HG03460 (cell line): ENCODE measurements around the gene PRSS53.
A peak's percentile ranks its signal among the peaks of the same experiment; 100 is the strongest.

ENCODE experiments used
- ATAC-seq: cut with Tn5 transposase; IDR thresholded peaks from one replicate; pipeline ENCODE4 v1.9.1; 2021; ENCODE audit not compliant: unreplicated experiment

Gene PRSS53

GRCh38 chr16:31055613-31056012 is 33.1 kb downstream of the PRSS53 start:
- no peak for ATAC-seq

- ATAC-seq, result no peak
Observed at GRCh38 chr16:31052114-31052513, 36.6 kb downstream of the PRSS53 start.

- no peak for ATAC-seq
Observed at GRCh38 chr16:31050280-31051030, 38.3 kb downstream of the PRSS53 start.

- ATAC-seq, result no peak
Observed at GRCh38 chr16:31043898-31044481, 44.8 kb downstream of the PRSS53 start.

GRCh38 chr16:31043352-31043751 is 45.4 kb downstream of the PRSS53 start:
- no peak for ATAC-seq

- no peak for ATAC-seq
Observed at GRCh38 chr16:31042866-31043265, 45.9 kb downstream of the PRSS53 start.

- ATAC-seq, result no peak
Observed at GRCh38 chr16:31038993-31039392, 49.8 kb downstream of the PRSS53 start.

- ATAC-seq, result no peak
Observed at GRCh38 chr16:31036691-31037090, 52.1 kb downstream of the PRSS53 start.

GRCh38 chr16:31033709-31034492 is 54.8 kb downstream of the PRSS53 start:
- peak; percentile 41 for ATAC-seq
